Ishikawa (cell line): ENCODE results near the gene METTL27.
A peak's percentile ranks its signal among the peaks of the same experiment; 100 is the strongest.

Experiments
- CEBPB ChIP-seq: IDR thresholded peaks from 2 replicates; pipeline ENCODE4 v1.6.1; 2012
- CREB1 ChIP-seq: IDR thresholded peaks from 2 replicates; pipeline ENCODE4 v1.6.1; 2012; ENCODE audit warnings: low read depth
- EGR1 ChIP-seq: IDR thresholded peaks from 2 replicates; pipeline ENCODE4 v1.6.1; 2012
- EP300 ChIP-seq: IDR thresholded peaks from 2 replicates; pipeline ENCODE4 v1.6.1; 2012; ENCODE audit warnings: borderline replicate concordance
- NFIC ChIP-seq: IDR thresholded peaks from 2 replicates; pipeline ENCODE4 v1.6.1; 2012
- TAF1 ChIP-seq: IDR thresholded peaks from 2 replicates; pipeline ENCODE4 v1.6.1; 2012; ENCODE audit warnings: low read depth, mild to moderate bottlenecking
- TCF12 ChIP-seq: IDR thresholded peaks from 2 replicates; pipeline ENCODE4 v1.6.1; 2012; ENCODE audit warnings: low read depth
- TEAD4 ChIP-seq: IDR thresholded peaks from 2 replicates; pipeline ENCODE4 v1.6.1; 2012
- YY1 ChIP-seq: IDR thresholded peaks from 2 replicates; pipeline ENCODE4 v1.6.1; 2012; ENCODE audit warnings: low read depth
- TF ChIP-seq, protein P1 (sequence below): IDR thresholded peaks from 2 replicates; pipeline ENCODE4 v1.6.1; 2012
- TF ChIP-seq, protein P2 (sequence below): IDR thresholded peaks from 2 replicates; pipeline ENCODE4 v1.6.1; 2012
- TF ChIP-seq, protein P3 (sequence below): IDR thresholded peaks from 2 replicates; pipeline ENCODE4 v1.6.1; 2012; ENCODE audit warnings: low read depth, mild to moderate bottlenecking

DNA sequence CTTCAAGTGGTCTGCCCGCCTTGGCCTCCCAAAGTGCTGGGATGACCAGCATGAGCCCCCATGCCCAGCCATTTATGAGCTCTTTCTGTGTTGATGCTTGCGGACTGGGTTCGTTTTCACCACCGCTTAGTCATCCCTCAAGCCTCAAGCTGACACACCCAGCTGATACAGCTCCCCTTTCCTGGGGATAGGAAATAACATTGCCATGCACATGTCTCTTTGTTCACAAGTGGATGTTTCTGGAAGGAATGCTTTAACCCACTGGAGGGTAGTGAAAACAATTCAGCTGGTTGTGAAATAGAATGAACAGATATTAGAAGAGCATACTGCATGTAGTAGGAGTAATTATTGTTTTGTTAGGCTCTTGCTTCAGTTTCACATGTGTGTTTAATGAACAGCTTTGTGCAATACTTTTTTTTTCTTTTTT, 8.5 kb upstream of the METTL27 start:
- TF ChIP-seq, protein P1, sequence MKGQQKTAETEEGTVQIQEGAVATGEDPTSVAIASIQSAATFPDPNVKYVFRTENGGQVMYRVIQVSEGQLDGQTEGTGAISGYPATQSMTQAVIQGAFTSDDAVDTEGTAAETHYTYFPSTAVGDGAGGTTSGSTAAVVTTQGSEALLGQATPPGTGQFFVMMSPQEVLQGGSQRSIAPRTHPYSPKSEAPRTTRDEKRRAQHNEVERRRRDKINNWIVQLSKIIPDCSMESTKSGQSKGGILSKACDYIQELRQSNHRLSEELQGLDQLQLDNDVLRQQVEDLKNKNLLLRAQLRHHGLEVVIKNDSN: no peak
- no peak for TF ChIP-seq EGR1
- no peak for TF ChIP-seq NFIC
- peak; percentile 34; the same call in 1 of the 2 replicates for TF ChIP-seq CEBPB
- TF ChIP-seq, protein P2, sequence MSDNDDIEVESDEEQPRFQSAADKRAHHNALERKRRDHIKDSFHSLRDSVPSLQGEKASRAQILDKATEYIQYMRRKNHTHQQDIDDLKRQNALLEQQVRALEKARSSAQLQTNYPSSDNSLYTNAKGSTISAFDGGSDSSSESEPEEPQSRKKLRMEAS: peak; percentile 77; the same call in 1 of the 2 replicates
- TF ChIP-seq, protein P3, sequence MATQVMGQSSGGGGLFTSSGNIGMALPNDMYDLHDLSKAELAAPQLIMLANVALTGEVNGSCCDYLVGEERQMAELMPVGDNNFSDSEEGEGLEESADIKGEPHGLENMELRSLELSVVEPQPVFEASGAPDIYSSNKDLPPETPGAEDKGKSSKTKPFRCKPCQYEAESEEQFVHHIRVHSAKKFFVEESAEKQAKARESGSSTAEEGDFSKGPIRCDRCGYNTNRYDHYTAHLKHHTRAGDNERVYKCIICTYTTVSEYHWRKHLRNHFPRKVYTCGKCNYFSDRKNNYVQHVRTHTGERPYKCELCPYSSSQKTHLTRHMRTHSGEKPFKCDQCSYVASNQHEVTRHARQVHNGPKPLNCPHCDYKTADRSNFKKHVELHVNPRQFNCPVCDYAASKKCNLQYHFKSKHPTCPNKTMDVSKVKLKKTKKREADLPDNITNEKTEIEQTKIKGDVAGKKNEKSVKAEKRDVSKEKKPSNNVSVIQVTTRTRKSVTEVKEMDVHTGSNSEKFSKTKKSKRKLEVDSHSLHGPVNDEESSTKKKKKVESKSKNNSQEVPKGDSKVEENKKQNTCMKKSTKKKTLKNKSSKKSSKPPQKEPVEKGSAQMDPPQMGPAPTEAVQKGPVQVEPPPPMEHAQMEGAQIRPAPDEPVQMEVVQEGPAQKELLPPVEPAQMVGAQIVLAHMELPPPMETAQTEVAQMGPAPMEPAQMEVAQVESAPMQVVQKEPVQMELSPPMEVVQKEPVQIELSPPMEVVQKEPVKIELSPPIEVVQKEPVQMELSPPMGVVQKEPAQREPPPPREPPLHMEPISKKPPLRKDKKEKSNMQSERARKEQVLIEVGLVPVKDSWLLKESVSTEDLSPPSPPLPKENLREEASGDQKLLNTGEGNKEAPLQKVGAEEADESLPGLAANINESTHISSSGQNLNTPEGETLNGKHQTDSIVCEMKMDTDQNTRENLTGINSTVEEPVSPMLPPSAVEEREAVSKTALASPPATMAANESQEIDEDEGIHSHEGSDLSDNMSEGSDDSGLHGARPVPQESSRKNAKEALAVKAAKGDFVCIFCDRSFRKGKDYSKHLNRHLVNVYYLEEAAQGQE: no peak
- no peak for TF ChIP-seq YY1
- peak; percentile 27; the same call in 1 of the 2 replicates for TF ChIP-seq TEAD4
- TF ChIP-seq TAF1: no peak
- TF ChIP-seq EP300: peak; percentile 56
- TF ChIP-seq TCF12: no peak
- no peak for TF ChIP-seq CREB1
